GM12873 (cell line): Measurements from ENCODE around the gene SECISBP2L.

Experiments
- TF ChIP-seq, protein P1 (sequence below): IDR thresholded peaks from 2 replicates; pipeline ENCODE4 v1.5.1; 2012; ENCODE audit warnings: low read depth, mild to moderate bottlenecking, moderate library complexity, low read length, control low read depth; ENCODE audit not compliant: insufficient read depth; ENCODE audit errors: missing control alignments

SECISBP2L gene

DNA sequence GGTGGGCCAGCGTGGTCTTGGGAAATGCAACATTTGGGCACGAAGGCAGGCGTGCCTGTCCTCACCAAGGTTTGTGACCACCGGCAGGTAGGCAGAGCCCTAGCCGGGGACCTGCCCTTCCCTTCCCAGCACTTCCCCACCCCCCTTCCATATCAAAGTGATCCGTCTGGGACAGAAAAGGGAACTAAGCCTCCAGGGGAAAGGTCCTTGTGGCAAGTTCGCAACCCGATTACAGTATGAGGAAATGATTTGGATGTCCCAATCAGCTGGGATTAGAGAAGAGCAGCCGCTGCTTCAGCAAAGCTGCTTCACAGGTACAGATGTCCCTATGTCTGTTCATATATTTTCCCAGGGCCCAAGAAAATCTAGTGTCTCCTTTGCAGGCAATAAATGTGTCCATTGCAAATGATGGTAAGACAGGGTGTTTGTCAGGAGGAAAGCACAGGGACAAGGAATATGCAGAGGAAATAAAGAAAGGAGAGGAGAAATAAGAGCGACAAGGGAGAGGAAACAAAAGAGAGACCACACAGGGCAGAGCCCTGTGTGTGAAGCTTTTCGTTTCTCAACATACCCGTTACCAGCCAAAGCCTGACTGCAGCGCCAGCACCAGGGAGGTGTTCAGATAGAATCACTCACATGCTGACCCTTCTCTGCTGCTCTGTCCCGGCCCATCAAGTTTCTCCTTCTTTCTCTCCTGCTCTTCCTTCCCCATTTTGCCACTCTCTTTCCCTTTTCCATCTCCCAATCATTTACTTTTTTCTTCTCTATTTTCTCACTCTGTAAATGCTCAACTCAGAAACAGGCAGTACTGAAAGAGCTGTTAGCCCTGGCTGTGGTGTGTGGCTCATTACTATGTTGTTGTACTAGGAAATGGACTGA lies 17.4 kb upstream of the SECISBP2L start:
- TF ChIP-seq, protein P1, sequence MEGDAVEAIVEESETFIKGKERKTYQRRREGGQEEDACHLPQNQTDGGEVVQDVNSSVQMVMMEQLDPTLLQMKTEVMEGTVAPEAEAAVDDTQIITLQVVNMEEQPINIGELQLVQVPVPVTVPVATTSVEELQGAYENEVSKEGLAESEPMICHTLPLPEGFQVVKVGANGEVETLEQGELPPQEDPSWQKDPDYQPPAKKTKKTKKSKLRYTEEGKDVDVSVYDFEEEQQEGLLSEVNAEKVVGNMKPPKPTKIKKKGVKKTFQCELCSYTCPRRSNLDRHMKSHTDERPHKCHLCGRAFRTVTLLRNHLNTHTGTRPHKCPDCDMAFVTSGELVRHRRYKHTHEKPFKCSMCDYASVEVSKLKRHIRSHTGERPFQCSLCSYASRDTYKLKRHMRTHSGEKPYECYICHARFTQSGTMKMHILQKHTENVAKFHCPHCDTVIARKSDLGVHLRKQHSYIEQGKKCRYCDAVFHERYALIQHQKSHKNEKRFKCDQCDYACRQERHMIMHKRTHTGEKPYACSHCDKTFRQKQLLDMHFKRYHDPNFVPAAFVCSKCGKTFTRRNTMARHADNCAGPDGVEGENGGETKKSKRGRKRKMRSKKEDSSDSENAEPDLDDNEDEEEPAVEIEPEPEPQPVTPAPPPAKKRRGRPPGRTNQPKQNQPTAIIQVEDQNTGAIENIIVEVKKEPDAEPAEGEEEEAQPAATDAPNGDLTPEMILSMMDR, result no peak

DNA sequence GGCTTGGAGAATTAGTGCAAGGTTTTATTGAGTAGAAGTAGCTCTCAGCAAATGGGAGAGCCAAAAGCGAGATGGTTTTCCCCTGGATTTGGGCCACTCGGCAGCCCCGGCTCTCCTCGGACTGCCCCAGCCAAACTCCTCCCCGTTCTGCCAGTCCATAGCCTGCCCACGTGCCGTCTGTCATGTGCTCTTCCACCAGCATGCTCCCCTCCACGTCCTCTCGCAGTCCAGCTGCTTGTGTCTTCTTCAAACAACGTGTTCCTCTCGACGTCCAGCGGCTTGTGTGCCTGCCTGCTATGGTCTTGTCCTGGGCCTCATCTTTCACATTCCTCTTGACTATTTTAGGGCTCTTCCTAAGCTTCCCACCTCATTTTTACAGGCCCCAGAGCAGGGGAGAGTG lies 16.7 kb upstream of the SECISBP2L start:
- TF ChIP-seq, protein P1, result no peak

- TF ChIP-seq, protein P1, result no peak
Measured at GRCh38 chr15:49060710-49061495, 14.7 kb upstream of the SECISBP2L start.

DNA sequence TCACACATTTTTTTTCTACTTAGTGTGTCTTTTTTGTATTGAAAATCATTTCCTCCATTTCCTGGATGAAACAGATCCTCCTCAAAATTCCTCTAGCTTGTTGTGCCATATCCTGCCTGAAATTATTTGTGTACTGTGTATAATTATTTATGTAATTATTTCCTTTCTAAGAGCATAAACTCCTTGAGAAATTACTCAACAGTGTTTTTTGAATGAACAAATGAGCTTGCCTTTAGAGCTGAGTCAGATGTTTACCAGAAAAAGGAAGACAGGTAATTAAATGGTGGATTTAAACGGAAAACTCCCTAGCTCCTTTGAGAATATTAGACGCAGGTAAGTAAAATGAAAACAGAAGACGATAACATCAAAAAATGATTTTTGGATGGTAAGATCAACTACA lies 13.2 kb upstream of the SECISBP2L start:
- TF ChIP-seq, protein P1, result no peak

- TF ChIP-seq, protein P1, result no peak
Measured at GRCh38 chr15:49058559-49058958, 12.3 kb upstream of the SECISBP2L start.

DNA sequence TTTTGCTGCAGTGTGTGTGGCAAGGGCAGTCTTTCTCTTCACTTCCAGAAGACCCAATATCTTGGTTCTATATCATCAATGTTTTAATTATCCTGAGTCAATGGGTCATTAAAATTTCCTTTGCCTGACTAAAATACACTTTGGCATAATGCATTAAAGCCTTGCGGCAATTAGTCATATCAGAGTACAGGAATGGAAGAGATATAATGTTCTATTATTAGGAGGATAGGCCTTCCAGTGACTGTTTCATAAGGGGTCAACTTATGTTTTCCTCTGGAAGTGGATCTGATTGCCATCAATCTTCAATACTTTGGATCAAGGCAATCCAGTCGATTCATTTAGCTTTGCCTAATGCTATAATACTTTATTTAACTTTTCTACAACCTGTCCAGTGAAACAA lies 9.4 kb upstream of the SECISBP2L start:
- TF ChIP-seq, protein P1, result no peak

DNA sequence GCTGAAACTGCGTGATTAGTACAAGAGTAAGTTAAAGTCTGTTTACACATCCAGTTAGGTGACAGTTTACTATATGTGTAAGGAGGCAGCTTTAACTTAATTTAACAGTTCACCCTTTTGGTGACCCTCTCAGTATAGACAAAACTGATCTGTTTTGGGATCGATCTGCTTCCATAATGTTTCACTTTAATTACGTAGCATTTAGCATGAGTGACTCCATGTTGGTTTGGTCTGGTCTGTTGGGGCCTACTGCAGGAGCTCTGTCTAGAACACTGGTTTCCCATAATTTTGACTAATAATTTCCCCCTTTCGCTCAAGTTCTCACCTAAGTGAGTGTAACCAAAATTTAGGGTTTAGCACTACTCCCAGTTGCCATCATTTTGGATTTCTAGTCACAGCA lies 6.4 kb upstream of the SECISBP2L start:
- TF ChIP-seq, protein P1, result no peak
